22Rv1 (cell line): Measurements from ENCODE around the gene PPP2R5E.

Source experiments
- H3K27ac ChIP-seq: fragments of 450-650 bp; 2 replicates; pipeline ENCODE4 v1.5.1; 2017
- CTCF ChIP-seq: fragments of 450-650 bp; IDR thresholded peaks from 2 replicates; pipeline ENCODE4 v1.5.1; 2017; ENCODE audit warnings: mild to moderate bottlenecking
- ZFX ChIP-seq: fragments of 450-650 bp; IDR thresholded peaks from 2 replicates; pipeline ENCODE4 v1.6.1; 2017; ENCODE audit warnings: antibody characterized with exemption, borderline replicate concordance

Gene PPP2R5E

GRCh38 chr14:63443988-63444387 is 99.2 kb downstream of the PPP2R5E start:
- TF ChIP-seq CTCF, result no peak
- TF ChIP-seq ZFX, result no peak
- H3K27ac ChIP-seq, result no peak overlapping the region

GRCh38 chr14:63443361-63443760 is 99.8 kb downstream of the PPP2R5E start:
- H3K27ac ChIP-seq, result no peak overlapping the region
- TF ChIP-seq CTCF, result no peak
- TF ChIP-seq ZFX, result no peak

- no peak overlapping the region for H3K27ac ChIP-seq
- TF ChIP-seq CTCF (peak; percentile 52), ZFX (no peak)
These were observed 105.0 kb downstream of the PPP2R5E start for GRCh38 chr14:63438065-63438757.

GRCh38 chr14:63436286-63437098 is 106.7 kb downstream of the PPP2R5E start:
- H3K27ac ChIP-seq, result no peak overlapping the region

GRCh38 chr14:63435838-63436237 is 107.3 kb downstream of the PPP2R5E start:
- no peak overlapping the region for H3K27ac ChIP-seq
- no peak for TF ChIP-seq ZFX
- no peak for TF ChIP-seq CTCF

More at GRCh38 chr14:63436286-63437098, 106.7 kb downstream of the PPP2R5E start:
- TF ChIP-seq CTCF (no peak), ZFX (no peak)

- TF ChIP-seq CTCF, result no peak
- TF ChIP-seq ZFX, result no peak
- H3K27ac ChIP-seq, result no peak overlapping the region
These were observed 108.0 kb downstream of the PPP2R5E start for GRCh38 chr14:63435204-63435603.

- no peak overlapping the region for H3K27ac ChIP-seq
- no peak for TF ChIP-seq CTCF
- no peak for TF ChIP-seq ZFX
These were observed 110.2 kb downstream of the PPP2R5E start for GRCh38 chr14:63432888-63433552.
